ENCODE measurements around the gene PIGK.

GRCh38 chr1:77230051-77230450 lies 10.8 kb upstream of the PIGK start:
- no peak for TF ChIP-seq POLR2A (IDR thresholded peaks at IDR 0.05)
- TF ChIP-seq CTCF (IDR thresholded peaks at IDR 0.05), result no peak
- no peak for TF ChIP-seq EP300 (IDR thresholded peaks at IDR 0.05)
- no peak for TF ChIP-seq POLR2AphosphoS5 (IDR thresholded peaks at IDR 0.05)
